HCT116 (cell line): Measurements from ENCODE around the gene ATRAID. TPM values are rescaled to one million over a fixed set of nuclear protein-coding genes. Genes with fewer than 3 reads are reported as not detected.

ENCODE experiments used
- ATAC-seq: fragments of 200-7000 bp; cut with Tn5 transposase; 2 replicates; pipeline ENCODE4 v1.9.1; 2020; ENCODE audit warnings: mild to moderate bottlenecking, moderate library complexity
- BruUV-seq: library from RNA; stranded (reverse); fragments of 400-500 nt; replicated peaks from 2 replicates; lab custom pipeline; 2021; lab: Mats Ljungman, UMichigan
- CTCF ChIA-PET: fragments of 300-600 bp; sonication (Branson Sonifier 250); formaldehyde crosslinking; loops from one replicate; lab custom pipeline; 2021; ENCODE audit warnings: antibody characterized with exemption; lab: Charles Lee
- POLR2A ChIA-PET: fragments of 300-600, 350-600 bp; sonication (Branson Sonifier 250); formaldehyde crosslinking; loops from one replicate; lab custom pipeline; 2021; ENCODE audit warnings: antibody characterized with exemption; lab: Charles Lee
- RAD21 ChIA-PET, 2 experiments: fragments of 300-600 bp; sonication (Branson Sonifier 250); formaldehyde crosslinking; loops; one replicate each; lab custom pipeline; 2023; ENCODE audit warnings: low total read pairs in 2 of 2; ENCODE audit not compliant: uncharacterized antibody in 2 of 2, unreplicated experiment in 2 of 2, low non-redundant PET in 1 of 2; lab: Charles Lee
- DNase-seq: peaks from one replicate; pipeline ENCODE4 v3.0.0-alpha.2; 2010; ENCODE audit warnings: low read depth, low spot score
- H2AFZ ChIP-seq: fragments of 200-600 bp; shearing (Covaris generic), sonication (generic); 2 replicates; pipeline ENCODE4 v1.6.1; 2017; ENCODE audit warnings: low read depth, mixed run types, mixed read lengths, antibody characterized with exemption, low read length; ENCODE audit not compliant: poor library complexity, severe bottlenecking
- H3K27ac ChIP-seq: 2 replicates; pipeline ENCODE4 v1.5.1; 2012; ENCODE audit warnings: low read depth, low read length
- H3K27me3 ChIP-seq: fragments of 200-600 bp; sonication (generic); 2 replicates; pipeline ENCODE4 v1.6.1; 2016; ENCODE audit warnings: mixed run types, low read length, mixed read lengths; ENCODE audit not compliant: insufficient read depth
- H3K36me3 ChIP-seq, 2 experiments: fragments of 200-500 bp in 1 of 2; fragments of 200-600 bp in 1 of 2; sonication (Bioruptor generic) in 1 of 2; sonication (generic) in 1 of 2; 2 replicates each; pipeline versions ENCODE4 v1.5.1 to v1.6.1; 2014 to 2016; ENCODE audit warnings: low read length in 2 of 2, inconsistent platforms in 1 of 2, mixed read lengths in 1 of 2, mixed run types in 1 of 2; ENCODE audit not compliant: insufficient read depth in 2 of 2, control insufficient read depth in 1 of 2
- H3K4me1 ChIP-seq, 2 experiments: fragments of 200-600 bp in 1 of 2; sonication (generic) in 1 of 2; 2 replicates each; pipeline versions ENCODE4 v1.5.1 to v1.6.1; 2012 to 2017; ENCODE audit warnings: low read length in 2 of 2, inconsistent platforms in 1 of 2, mild to moderate bottlenecking in 1 of 2, mixed read lengths in 1 of 2, mixed run types in 1 of 2, moderate library complexity in 1 of 2; ENCODE audit not compliant: insufficient read depth in 2 of 2, control insufficient read depth in 1 of 2
- H3K4me2 ChIP-seq: fragments of 200-600 bp; sonication (generic); 2 replicates; pipeline ENCODE4 v1.6.1; 2017; ENCODE audit warnings: mixed run types, low read length, mixed read lengths
- H3K4me3 ChIP-seq, 2 experiments: fragments of 200-600 bp in 1 of 2; sonication (generic) in 1 of 2; replicated peaks in 1 of 2; 2 replicates each; pipeline ENCODE4 v1.5.1; 2011 to 2016; ENCODE audit warnings: low read length in 2 of 2, control low read depth in 1 of 2, low read depth in 1 of 2, mild to moderate bottlenecking in 1 of 2, mixed read lengths in 1 of 2, mixed run types in 1 of 2
- H3K79me2 ChIP-seq: fragments of 200-600 bp; sonication (generic); 2 replicates; pipeline ENCODE4 v1.6.1; 2017; ENCODE audit warnings: mild to moderate bottlenecking, mixed run types, low read length, moderate library complexity, mixed read lengths; ENCODE audit not compliant: insufficient read depth
- H3K9ac ChIP-seq: fragments of 200-600 bp; sonication (generic); 2 replicates; pipeline ENCODE4 v1.6.1; 2016; ENCODE audit warnings: low read length, mixed read lengths
- H3K9me2 ChIP-seq: fragments of 200-600 bp; sonication (generic), shearing (Covaris generic); 2 replicates; pipeline ENCODE4 v1.6.1; 2017; ENCODE audit warnings: mixed run types, mild to moderate bottlenecking, moderate library complexity; ENCODE audit not compliant: insufficient read depth
- H3K9me3 ChIP-seq, 2 experiments: fragments of 200-500 bp in 1 of 2; fragments of 200-600 bp in 1 of 2; sonication (Bioruptor generic) in 1 of 2; sonication (generic) in 1 of 2; 2 replicates each; pipeline ENCODE4 v1.6.1; 2014 to 2017; ENCODE audit warnings: low read length in 2 of 2, mixed read lengths in 2 of 2, inconsistent platforms in 1 of 2, low read depth in 1 of 2, mild to moderate bottlenecking in 1 of 2, mixed run types in 1 of 2, moderate library complexity in 1 of 2; ENCODE audit not compliant: control insufficient read depth in 1 of 2, insufficient read depth in 1 of 2
- H4K20me1 ChIP-seq: fragments of 200-600 bp; sonication (generic), shearing (Covaris generic); 2 replicates; pipeline ENCODE4 v1.6.1; 2017; ENCODE audit warnings: mixed run types, mild to moderate bottlenecking, moderate library complexity; ENCODE audit not compliant: insufficient read depth
- EGR1 ChIP-seq: IDR thresholded peaks from 2 replicates; pipeline ENCODE4 v1.6.1; 2012; ENCODE audit warnings: low read depth
- EZH2 ChIP-seq: fragments of 200-600 bp; sonication (generic); IDR thresholded peaks from 2 replicates; pipeline ENCODE4 v1.6.1; 2017; ENCODE audit warnings: antibody characterized with exemption, mixed run types
- EZH2phosphoT487 ChIP-seq: fragments of 200-600 bp; IDR thresholded peaks from 2 replicates; pipeline ENCODE4 v1.6.1; 2018; ENCODE audit warnings: antibody characterized with exemption, borderline replicate concordance
- FOSL1 ChIP-seq: IDR thresholded peaks from 2 replicates; pipeline ENCODE4 v1.6.1; 2012; ENCODE audit warnings: low read depth
- MAX ChIP-seq: IDR thresholded peaks from 2 replicates; pipeline ENCODE4 v1.6.1; 2012
- POLR2A ChIP-seq: IDR thresholded peaks from 2 replicates; pipeline ENCODE4 v1.7.0; 2011; ENCODE audit warnings: borderline replicate concordance; ENCODE audit not compliant: insufficient read depth, insufficient read length; ENCODE audit errors: extremely low read depth
- SP1 ChIP-seq: IDR thresholded peaks from 2 replicates; pipeline ENCODE4 v1.6.1; 2012; ENCODE audit warnings: low read depth
- TCF7L2 ChIP-seq: IDR thresholded peaks from 2 replicates; pipeline ENCODE4 v1.7.0; 2011; ENCODE audit warnings: borderline replicate concordance, inconsistent platforms; ENCODE audit not compliant: insufficient read depth, insufficient read length; ENCODE audit errors: extremely low read depth
- YY1 ChIP-seq: IDR thresholded peaks from 2 replicates; pipeline ENCODE4 v1.6.1; 2011; ENCODE audit warnings: low read length, low read depth, moderate library complexity, mild to moderate bottlenecking; ENCODE audit not compliant: insufficient replicate concordance; ENCODE audit errors: extremely low read depth
- ZBTB33 ChIP-seq: IDR thresholded peaks from 2 replicates; pipeline ENCODE4 v1.6.1; 2011; ENCODE audit warnings: mild to moderate bottlenecking, low read length, moderate library complexity; ENCODE audit not compliant: insufficient replicate concordance; ENCODE audit errors: extremely low read depth
- ZFX ChIP-seq: fragments of 450-650 bp; IDR thresholded peaks from 2 replicates; pipeline ENCODE4 v1.6.1; 2017
- ZNF274 ChIP-seq: fragments of 200-500 bp; sonication (Bioruptor generic); IDR thresholded peaks from 2 replicates; pipeline ENCODE4 v1.6.1; 2014; ENCODE audit warnings: mild to moderate bottlenecking, low read depth, low read length, inconsistent platforms
- intact Hi-C: fragments of 100-400 bp; cut with micrococcal nuclease; formaldehyde crosslinking; loops from 2 replicates; pipeline ENCODE4 v1.10.0; 2022
- total RNA-seq: library from RNA; stranded (reverse); gene quantifications from one replicate; pipeline ENCODE4 v1.2.1, GENCODE V29; 2021; ENCODE audit not compliant: unreplicated experiment

The ATRAID gene
- total RNA-seq, 1 experiment from 2014 or later = 93.6 TPM

DNA sequence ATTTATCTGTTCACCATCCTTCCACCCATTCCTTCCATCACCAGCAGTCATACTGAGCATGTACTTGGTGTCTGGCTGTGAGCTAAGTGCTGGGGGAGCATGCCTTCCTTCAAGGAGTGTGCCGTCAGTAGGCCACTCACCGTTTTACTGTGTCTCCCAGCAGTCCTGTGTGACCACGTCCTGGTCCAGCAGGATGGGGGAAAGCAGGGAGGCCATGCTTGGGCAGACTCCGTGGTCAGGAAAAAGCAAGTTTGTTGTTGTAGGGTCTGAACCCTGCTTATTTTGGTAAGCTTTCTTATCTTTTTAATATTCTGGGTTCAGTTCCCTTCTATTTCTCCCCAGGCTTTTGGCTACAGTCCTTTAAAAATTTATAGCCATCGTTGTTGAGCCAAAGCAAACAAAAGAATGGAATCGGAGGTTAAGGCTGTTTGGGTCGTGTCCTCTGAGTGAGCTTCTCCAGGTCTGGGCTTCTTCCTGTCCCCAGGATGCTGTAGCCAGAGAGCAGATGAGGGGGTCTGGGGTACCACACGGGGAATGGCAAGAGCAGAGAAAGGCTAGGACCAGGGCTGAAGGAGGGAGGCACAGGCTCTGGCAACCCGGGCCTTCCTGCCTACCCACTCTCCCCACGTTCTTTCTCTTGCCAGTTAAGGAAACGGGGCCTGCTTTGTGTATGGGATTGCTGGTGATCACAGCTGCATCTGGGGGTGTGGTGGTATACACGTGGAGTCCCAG, 37.5 kb downstream of the ATRAID start:
- Histone ChIP-seq H4K20me1 (no peaks in the 10 kb centered on the region), H3K9ac (no peak overlapping the region), H3K9me2 (no peaks in the 10 kb centered on the region), H3K27ac (no peak overlapping the region), H3K4me3 (no peak overlapping the region), H3K4me2 (no peak overlapping the region), H3K79me2 (no peaks in the 10 kb centered on the region), H3K36me3 (peaks cover 0 to 3% of the 10 kb centered on the region in 2 experiments; a peak in 1 of 4 replicates), H2AFZ (no peak overlapping the region), H3K27me3 (no peaks in the 10 kb centered on the region), H3K4me1 (peaks cover 0 to 10% of the 10 kb centered on the region in 2 experiments; a peak in 2 of 4 replicates), H3K9me3 (no peaks in the 10 kb centered on the region)
- ChIA-PET POLR2A (interaction anchor here (1.1 kb wide), 1 partner anchor 31 kb away, joined by 3 read pairs; no protein-coding TSS in a partner anchor), RAD21 (interaction anchor here in 1 of 2 experiments (1.1 kb wide), 1 partner anchor 31 kb away, joined by 3 read pairs; no protein-coding TSS in a partner anchor), CTCF (interaction anchor here (0.6 to 2.1 kb wide), 4 partner anchors 30 to 113 kb away, joined by 3 to 9 read pairs (median 6); no protein-coding TSS in a partner anchor)
- no TSS peak for BruUV-seq
- TF ChIP-seq MAX (no peak), FOSL1 (no peak), YY1 (no peak), EGR1 (no peak), SP1 (no peak), ZNF274 (no peak), POLR2A (no peak), EZH2phosphoT487 (no peak), ZFX (no peak), ZBTB33 (no peak), EZH2 (no peak), TCF7L2 (no peak)
- DNase-seq = no peak
- ATAC-seq = no peak
- intact Hi-C loops = no loop called here
